IPS-NIHi7 (cell line): ENCODE measurements around the gene ARID3B.
"Not testable (repeated sequence)": the region's sequence is repeated elsewhere in the genome, so short reads cannot be mapped to it uniquely, and the experiment has no call there.

Experiments used
- DNase-seq: peaks from one replicate; pipeline ENCODE4 v3.0.0; 2012; ENCODE audit warnings: mixed read lengths; ENCODE audit errors: extremely low spot score

The ARID3B gene

GRCh38 chr15:74535388-74536084 lies 5.5 kb upstream of the ARID3B start:
- DNase-seq, result no peak

GRCh38 chr15:74537736-74538135 lies 3.3 kb upstream of the ARID3B start:
- DNase-seq, result no peak

GRCh38 chr15:74539521-74539920 lies 1.5 kb upstream of the ARID3B start:
- not testable (repeated sequence) for DNase-seq

- DNase-seq, result no peak
These were observed 759 bp upstream of the ARID3B start for GRCh38 chr15:74540161-74540760.

- DNase-seq, result peak; percentile 60
These were observed 610 bp downstream of the ARID3B start for GRCh38 chr15:74541494-74542165.

GRCh38 chr15:74542166-74543042 lies 1.4 kb downstream of the ARID3B start:
- DNase-seq, result no peak

- DNase-seq, result no peak
These were observed 2.0 kb downstream of the ARID3B start for GRCh38 chr15:74543043-74543422.

- no peak for DNase-seq
These were observed 2.6 kb downstream of the ARID3B start for GRCh38 chr15:74543583-74543982.

GRCh38 chr15:74545086-74545485 lies 4.1 kb downstream of the ARID3B start:
- DNase-seq, result no peak

GRCh38 chr15:74545776-74546656 lies 5.0 kb downstream of the ARID3B start:
- DNase-seq, result peak; percentile 39

GRCh38 chr15:74547616-74548015 lies 6.6 kb downstream of the ARID3B start:
- no peak for DNase-seq

GRCh38 chr15:74548241-74548640 lies 7.2 kb downstream of the ARID3B start:
- no peak for DNase-seq

GRCh38 chr15:74549816-74550215 lies 8.8 kb downstream of the ARID3B start:
- no peak for DNase-seq

- DNase-seq, result no peak
These were observed 10.7 kb downstream of the ARID3B start for GRCh38 chr15:74551714-74552113.

- DNase-seq, result no peak
These were observed 11.9 kb downstream of the ARID3B start for GRCh38 chr15:74552773-74553441.

- DNase-seq, result no peak
These were observed 14.2 kb downstream of the ARID3B start for GRCh38 chr15:74555192-74555591.

- no peak for DNase-seq
These were observed 17.7 kb downstream of the ARID3B start for GRCh38 chr15:74558706-74559105.

GRCh38 chr15:74563442-74563841 lies 22.4 kb downstream of the ARID3B start:
- no peak for DNase-seq

- no peak for DNase-seq
These were observed 23.2 kb downstream of the ARID3B start for GRCh38 chr15:74564182-74564581.

- no peak for DNase-seq
These were observed 24.5 kb downstream of the ARID3B start for GRCh38 chr15:74565381-74566085.
